WTC11 (cell line): ENCODE measurements around the gene KAT2B. TPM values are rescaled to one million over a fixed set of nuclear protein-coding genes. Genes with fewer than 3 reads are reported as not detected.
A peak's percentile ranks its signal among the peaks of the same experiment; 100 is the strongest.

ENCODE experiments used
- ATAC-seq: fragments of 200-7000 bp; cut with Tn5 transposase; 2 replicates; pipeline ENCODE4 v1.10.0; 2021; ENCODE audit warnings: mild to moderate bottlenecking, moderate library complexity
- CTCF ChIA-PET: fragments of 300-600 bp; sonication (Branson Sonifier 250); formaldehyde crosslinking; loops from one replicate; lab custom pipeline; 2021; ENCODE audit warnings: antibody characterized with exemption; lab: Charles Lee
- POLR2A ChIA-PET: fragments of 350-600 bp; sonication (Branson Sonifier 250); formaldehyde crosslinking; loops from one replicate; lab custom pipeline; 2021; ENCODE audit warnings: antibody characterized with exemption; lab: Charles Lee
- DNase-seq: peaks from one replicate; pipeline ENCODE4 v3.0.0; 2021; ENCODE audit warnings: low spot score
- H3K27ac Mint-ChIP-seq: 2 replicates; pipeline ENCODE4 v1.8.0; 2021; ENCODE audit warnings: mixed read lengths
- H3K27me3 Mint-ChIP-seq: 2 replicates; pipeline ENCODE4 v1.8.0; 2021; ENCODE audit warnings: low read depth, mild to moderate bottlenecking, moderate library complexity, mixed read lengths
- H3K36me3 Mint-ChIP-seq: 2 replicates; pipeline ENCODE4 v1.8.0; 2021; ENCODE audit warnings: mixed read lengths
- H3K4me1 Mint-ChIP-seq: 2 replicates; pipeline ENCODE4 v1.8.0; 2022; ENCODE audit warnings: mixed read lengths
- H3K4me3 Mint-ChIP-seq: 2 replicates; pipeline ENCODE4 v1.8.0; 2021; ENCODE audit warnings: mild to moderate bottlenecking, moderate library complexity, mixed read lengths
- H3K9me3 Mint-ChIP-seq: 2 replicates; pipeline ENCODE4 v1.8.0; 2021; ENCODE audit warnings: mixed read lengths
- AR ChIP-seq: fragments of 250-450 bp; sonication (Bioruptor Pico); IDR thresholded peaks from 2 replicates; pipeline ENCODE4 v1.9.0; 2021; ENCODE audit warnings: mild to moderate bottlenecking
- CREM ChIP-seq: sonication (generic); formaldehyde crosslinking; IDR thresholded peaks from 2 replicates; pipeline ENCODE4 v1.8.1; 2022; ENCODE audit warnings: mild to moderate bottlenecking, missing genetic modification reagents, moderate library complexity
- CTCF ChIP-seq: fragments of 200-600 bp; IDR thresholded peaks from 2 replicates; pipeline ENCODE4 v1.8.0; 2022; ENCODE audit warnings: antibody characterized with exemption
- FOXJ3 ChIP-seq: sonication (generic); formaldehyde crosslinking; IDR thresholded peaks from 2 replicates; pipeline ENCODE4 v1.9.0; 2021; ENCODE audit warnings: missing genetic modification reagents, mild to moderate bottlenecking, borderline replicate concordance
- FOXK1 ChIP-seq: sonication (generic); formaldehyde crosslinking; IDR thresholded peaks from 2 replicates; pipeline ENCODE4 v1.8.0; 2022; ENCODE audit warnings: mild to moderate bottlenecking, moderate library complexity, missing genetic modification reagents
- GABPB1 ChIP-seq: sonication (generic); formaldehyde crosslinking; IDR thresholded peaks from 2 replicates; pipeline ENCODE4 v1.8.1; 2023; ENCODE audit warnings: mild to moderate bottlenecking, missing genetic modification reagents
- GRHL2 ChIP-seq: fragments of 250-450 bp; sonication (Bioruptor Pico); IDR thresholded peaks from 2 replicates; pipeline ENCODE4 v1.8.0; 2022; ENCODE audit warnings: mild to moderate bottlenecking, moderate library complexity; ENCODE audit not compliant: insufficient replicate concordance, severe bottlenecking
- KAT7 ChIP-seq: sonication (generic); formaldehyde crosslinking; IDR thresholded peaks from 2 replicates; pipeline ENCODE4 v1.8.1; 2023; ENCODE audit warnings: missing genetic modification reagents, mild to moderate bottlenecking, borderline replicate concordance
- NR2C2 ChIP-seq: sonication (generic); formaldehyde crosslinking; IDR thresholded peaks from 2 replicates; pipeline ENCODE4 v1.8.0; 2022; ENCODE audit warnings: mild to moderate bottlenecking, missing genetic modification reagents
- SP1 ChIP-seq: sonication (generic); formaldehyde crosslinking; conservative IDR thresholded peaks from 2 replicates; pipeline ENCODE4 v1.8.1; 2022; ENCODE audit warnings: missing genetic modification reagents
- ZBTB21 ChIP-seq: sonication (generic); formaldehyde crosslinking; IDR thresholded peaks from 2 replicates; pipeline ENCODE4 v1.8.1; 2023; ENCODE audit warnings: mild to moderate bottlenecking, missing genetic modification reagents, borderline replicate concordance
- ZNF232 ChIP-seq: sonication (generic); formaldehyde crosslinking; IDR thresholded peaks from 2 replicates; pipeline ENCODE4 v1.8.0; 2022; ENCODE audit warnings: mild to moderate bottlenecking, missing genetic modification reagents
- ZNF396 ChIP-seq: fragments of 250-450 bp; sonication (Bioruptor Pico); IDR thresholded peaks from 2 replicates; pipeline ENCODE4 v1.8.0; 2021; ENCODE audit warnings: mild to moderate bottlenecking, moderate library complexity, borderline replicate concordance
- total RNA-seq: library from RNA; stranded (reverse); gene quantifications from 3 replicates; pipeline ENCODE4 v1.2.3, GENCODE V29; 2021

KAT2B gene
- total RNA-seq, 1 experiment from 2014 or later, result 2.7 TPM

- TF ChIP-seq ZBTB21 (CRISPR knock-in tag) (no peak), FOXJ3 (CRISPR knock-in tag) (no peak), CTCF (no peak), AR (CRISPR knock-in tag) (no peak)
- no peak overlapping the region for H3K4me3 Mint-ChIP-seq
- CTCF ChIA-PET, result no interaction called here
These were observed 2.8 kb upstream of the KAT2B start for GRCh38 chr3:20037255-20037996.

GRCh38 chr3:20038699-20039465 is 1.4 kb upstream of the KAT2B start:
- H3K4me1 Mint-ChIP-seq, result peaks cover 15% of the 10 kb centered on the region
- POLR2A ChIA-PET, result no interaction called here
- ATAC-seq (no peak), DNase-seq (no peak)
- CTCF ChIA-PET, result no interaction called here
- no peaks in the 10 kb centered on the region for H3K9me3 Mint-ChIP-seq
- H3K27ac Mint-ChIP-seq, result no peak overlapping the region
- TF ChIP-seq KAT7, result no peak
- TF ChIP-seq FOXK1, result no peak
- TF ChIP-seq ZNF232 (CRISPR knock-in tag), result no peak
- no peak for TF ChIP-seq NR2C2
- peaks cover 20% of the 10 kb centered on the region for H3K27me3 Mint-ChIP-seq
- peak overlapping the region; percentile 75 for H3K4me3 Mint-ChIP-seq
- H3K36me3 Mint-ChIP-seq, result no peaks in the 10 kb centered on the region

More at GRCh38 chr3:20037255-20037996, 2.8 kb upstream of the KAT2B start:
- H3K4me1 Mint-ChIP-seq, result peaks cover 15% of the 10 kb centered on the region
- peaks cover 20% of the 10 kb centered on the region for H3K27me3 Mint-ChIP-seq
- no peaks in the 10 kb centered on the region for H3K36me3 Mint-ChIP-seq
- no peak for ATAC-seq
- H3K9me3 Mint-ChIP-seq, result no peaks in the 10 kb centered on the region
- H3K27ac Mint-ChIP-seq, result no peak overlapping the region
- no peak for DNase-seq
- POLR2A ChIA-PET, result no interaction called here

- no peak for ATAC-seq
- H3K9me3 Mint-ChIP-seq, result no peaks in the 10 kb centered on the region
- peaks cover 15% of the 10 kb centered on the region for H3K4me1 Mint-ChIP-seq
- no peak for DNase-seq
- H3K36me3 Mint-ChIP-seq, result no peaks in the 10 kb centered on the region
- TF ChIP-seq GRHL2 (CRISPR knock-in tag) (no peak), GABPB1 (CRISPR knock-in tag) (no peak), CREM (CRISPR knock-in tag) (no peak)
- H3K4me3 Mint-ChIP-seq, result peak overlapping the region; percentile 75
- no peak overlapping the region for H3K27ac Mint-ChIP-seq
- POLR2A ChIA-PET, result no interaction called here
- H3K27me3 Mint-ChIP-seq, result peaks cover 20% of the 10 kb centered on the region
- CTCF ChIA-PET, result interaction anchor here (1.0 kb wide), 1 partner anchor 9 kb away, joined by 3 read pairs; no protein-coding TSS in a partner anchor
These were observed 831 bp upstream of the KAT2B start for GRCh38 chr3:20039466-20039764.

GRCh38 chr3:20040548-20041196 is 426 bp downstream of the KAT2B start:
- TF ChIP-seq ZNF396 (CRISPR knock-in tag) (no peak), SP1 (CRISPR knock-in tag) (0 out of 2 replicates have a peak, but pooled peaks have one; percentile 32)
- CTCF ChIA-PET, result interaction anchor here (0.5 to 1.4 kb wide), 5 partner anchors 11 to 154 kb away, joined by 3 to 7 read pairs (median 3); no protein-coding TSS in a partner anchor
- Mint-ChIP-seq H3K9me3 (no peaks in the 10 kb centered on the region), H3K4me3 (peak overlapping the region; percentile 89), H3K4me1 (peaks cover 15% of the 10 kb centered on the region), H3K27me3 (peaks cover 20% of the 10 kb centered on the region), H3K27ac (no peak overlapping the region), H3K36me3 (no peaks in the 10 kb centered on the region)
- POLR2A ChIA-PET, result interaction anchor here (0.7 to 1.5 kb wide), 2 partner anchors 93 to 146 kb away, joined by 3 to 7 read pairs; no protein-coding TSS in a partner anchor
- ATAC-seq (peak; percentile 52), DNase-seq (peak; percentile 65)
